ENCODE data around the gene PCYT2.
A peak's percentile ranks its signal among the peaks of the same experiment; 100 is the strongest.

GRCh38 chr17:81902653-81903414 is 8.4 kb downstream of the PCYT2 start:
- TF ChIP-seq U2AF1 (optimal IDR thresholded peaks at IDR 0.05; ENCODE audit: low read depth, low read length) (no peak), POLR2AphosphoS2 (IDR thresholded peaks at IDR 0.05; ENCODE audit: low read length) (peak; percentile 29; the same call in 1 of the 2 replicates), SMC3 (conservative IDR thresholded peaks at IDR 0.05; ENCODE audit: insufficient read depth, low read depth, low read length) (no peak), BRCA1 (IDR thresholded peaks at IDR 0.05) (no peak), BRCA1 (CRISPR knock-in tag; IDR thresholded peaks at IDR 0.05) (no peak), POLR2A (conservative IDR thresholded peaks at IDR 0.05) (peak; percentile 52), E2F6 (IDR thresholded peaks at IDR 0.05; ENCODE audit: borderline replicate concordance in 1 of 2, extremely low read depth in 1 of 2, insufficient read depth in 1 of 2, insufficient read length in 1 of 2, low read depth in 1 of 2, low read length in 1 of 2, poor library complexity in 1 of 2, severe bottlenecking in 1 of 2) (no peak), RB1 (IDR thresholded peaks at IDR 0.05; ENCODE audit: low read depth) (0 out of 2 replicates have a peak, but pooled peaks have one; percentile 10), CXXC5 (CRISPR knock-in tag; IDR thresholded peaks at IDR 0.05) (peak; percentile 14; the same call in 1 of the 2 replicates), KLF13 (tag; IDR thresholded peaks at IDR 0.05; ENCODE audit: borderline replicate concordance, low read depth) (no peak), BRF1 (IDR thresholded peaks at IDR 0.05; ENCODE audit: borderline replicate concordance, extremely low read depth, insufficient read length) (no peak)
- TF ChIP-seq, protein P1, sequence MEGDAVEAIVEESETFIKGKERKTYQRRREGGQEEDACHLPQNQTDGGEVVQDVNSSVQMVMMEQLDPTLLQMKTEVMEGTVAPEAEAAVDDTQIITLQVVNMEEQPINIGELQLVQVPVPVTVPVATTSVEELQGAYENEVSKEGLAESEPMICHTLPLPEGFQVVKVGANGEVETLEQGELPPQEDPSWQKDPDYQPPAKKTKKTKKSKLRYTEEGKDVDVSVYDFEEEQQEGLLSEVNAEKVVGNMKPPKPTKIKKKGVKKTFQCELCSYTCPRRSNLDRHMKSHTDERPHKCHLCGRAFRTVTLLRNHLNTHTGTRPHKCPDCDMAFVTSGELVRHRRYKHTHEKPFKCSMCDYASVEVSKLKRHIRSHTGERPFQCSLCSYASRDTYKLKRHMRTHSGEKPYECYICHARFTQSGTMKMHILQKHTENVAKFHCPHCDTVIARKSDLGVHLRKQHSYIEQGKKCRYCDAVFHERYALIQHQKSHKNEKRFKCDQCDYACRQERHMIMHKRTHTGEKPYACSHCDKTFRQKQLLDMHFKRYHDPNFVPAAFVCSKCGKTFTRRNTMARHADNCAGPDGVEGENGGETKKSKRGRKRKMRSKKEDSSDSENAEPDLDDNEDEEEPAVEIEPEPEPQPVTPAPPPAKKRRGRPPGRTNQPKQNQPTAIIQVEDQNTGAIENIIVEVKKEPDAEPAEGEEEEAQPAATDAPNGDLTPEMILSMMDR (IDR thresholded peaks at IDR 0.05 in 2 of 3, conservative IDR thresholded peaks at IDR 0.05 in 1 of 3; ENCODE audit: insufficient read depth in 2 of 3, low read depth in 1 of 3, low read length in 3 of 3): no peak
